DMS53 (cell line): ENCODE measurements around the gene NECTIN4.
"Not testable (repeated sequence)": the region's sequence is repeated elsewhere in the genome, so short reads cannot be mapped to it uniquely, and the experiment has no call there.

ENCODE experiments used
- DNase-seq: peaks from one replicate; lab custom pipeline; 2025; lab: John Stamatoyannopoulos, UW

The NECTIN4 gene

DNA sequence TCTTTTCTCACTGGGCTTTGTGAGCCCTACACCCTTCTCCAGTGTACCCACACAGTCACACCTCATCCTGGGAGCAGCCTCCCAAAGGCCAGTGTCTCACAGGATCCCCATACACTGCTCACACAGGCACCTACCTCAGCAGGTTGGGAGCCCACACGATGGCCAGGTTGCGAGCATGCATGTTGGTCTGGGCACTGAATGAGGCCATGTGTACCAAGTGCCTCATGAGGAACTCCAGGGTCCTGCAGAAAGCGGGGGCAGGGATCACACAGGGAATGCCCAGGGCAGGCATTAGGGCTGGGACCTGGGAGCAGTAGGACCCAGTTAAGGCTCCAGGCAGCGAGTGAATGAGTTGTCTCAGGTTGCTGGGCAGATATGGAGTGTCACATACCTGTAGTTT is 35.1 kb downstream of the NECTIN4 start:
- no peak for DNase-seq

- DNase-seq = no peak
Measured at GRCh38 chr1:161052899-161053298, 36.5 kb downstream of the NECTIN4 start.

DNA sequence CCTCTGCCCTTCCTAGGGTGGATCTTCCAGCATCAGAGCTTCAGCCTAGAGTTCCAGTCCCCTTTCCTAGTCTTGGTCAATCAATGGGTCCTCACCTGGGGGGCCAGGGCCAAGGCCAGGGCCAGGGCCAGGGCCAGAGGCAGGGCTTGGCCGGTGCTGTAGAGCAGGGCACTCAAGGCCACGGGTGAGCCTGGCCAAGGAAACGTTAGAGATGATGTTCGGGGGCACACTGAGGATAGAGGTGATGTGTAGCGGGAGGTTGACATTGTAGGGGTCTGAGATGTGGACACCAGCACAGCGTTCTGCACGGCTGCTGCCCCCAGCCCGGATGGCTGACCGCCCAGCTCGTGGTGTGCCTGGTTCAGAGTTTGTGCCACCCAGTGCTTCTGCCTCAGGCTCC is 38.1 kb downstream of the NECTIN4 start:
- no peak for DNase-seq

DNA sequence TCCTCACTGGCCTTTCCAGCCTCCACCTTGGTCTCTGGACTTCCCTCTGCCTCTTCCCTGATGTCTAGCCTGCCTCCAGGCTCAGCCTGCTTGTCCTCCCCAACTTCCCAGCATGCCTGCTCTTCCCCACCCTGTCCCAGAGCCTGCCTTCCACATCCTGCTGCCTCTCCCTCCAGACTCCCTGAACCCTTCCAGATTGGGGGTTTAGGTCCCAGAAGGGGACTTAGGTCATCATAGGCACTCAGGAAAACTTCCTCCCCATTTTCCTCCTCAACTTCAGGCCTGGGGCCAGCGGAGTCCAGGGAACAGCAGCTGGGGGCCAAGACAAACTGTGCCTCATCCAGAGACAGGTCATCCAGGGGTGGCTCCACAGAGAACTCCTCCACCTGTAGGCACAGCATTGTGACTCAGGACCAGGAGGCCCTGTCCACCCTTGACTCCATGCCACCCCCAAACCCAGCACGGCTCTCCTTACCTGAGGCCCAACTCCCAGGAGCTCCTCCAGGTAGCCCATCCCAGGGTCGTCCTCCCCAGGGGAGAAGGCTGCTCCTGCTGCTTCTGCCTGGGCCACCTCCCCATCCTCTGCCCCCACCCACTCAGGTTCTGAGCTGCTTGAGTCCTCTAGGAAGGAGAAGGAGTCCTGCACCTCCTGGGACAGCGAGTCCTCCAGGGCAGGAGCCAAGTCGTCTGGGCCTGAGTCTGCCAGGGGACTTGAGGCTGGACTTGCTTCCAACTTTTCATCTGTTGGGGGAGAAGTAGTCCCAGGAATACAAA is 40.2 kb downstream of the NECTIN4 start:
- no peak for DNase-seq

GRCh38 chr1:161047436-161048420 is 41.6 kb downstream of the NECTIN4 start:
- no peak for DNase-seq

GRCh38 chr1:161046605-161047228 is 42.6 kb downstream of the NECTIN4 start:
- DNase-seq = peak; percentile 48

DNA sequence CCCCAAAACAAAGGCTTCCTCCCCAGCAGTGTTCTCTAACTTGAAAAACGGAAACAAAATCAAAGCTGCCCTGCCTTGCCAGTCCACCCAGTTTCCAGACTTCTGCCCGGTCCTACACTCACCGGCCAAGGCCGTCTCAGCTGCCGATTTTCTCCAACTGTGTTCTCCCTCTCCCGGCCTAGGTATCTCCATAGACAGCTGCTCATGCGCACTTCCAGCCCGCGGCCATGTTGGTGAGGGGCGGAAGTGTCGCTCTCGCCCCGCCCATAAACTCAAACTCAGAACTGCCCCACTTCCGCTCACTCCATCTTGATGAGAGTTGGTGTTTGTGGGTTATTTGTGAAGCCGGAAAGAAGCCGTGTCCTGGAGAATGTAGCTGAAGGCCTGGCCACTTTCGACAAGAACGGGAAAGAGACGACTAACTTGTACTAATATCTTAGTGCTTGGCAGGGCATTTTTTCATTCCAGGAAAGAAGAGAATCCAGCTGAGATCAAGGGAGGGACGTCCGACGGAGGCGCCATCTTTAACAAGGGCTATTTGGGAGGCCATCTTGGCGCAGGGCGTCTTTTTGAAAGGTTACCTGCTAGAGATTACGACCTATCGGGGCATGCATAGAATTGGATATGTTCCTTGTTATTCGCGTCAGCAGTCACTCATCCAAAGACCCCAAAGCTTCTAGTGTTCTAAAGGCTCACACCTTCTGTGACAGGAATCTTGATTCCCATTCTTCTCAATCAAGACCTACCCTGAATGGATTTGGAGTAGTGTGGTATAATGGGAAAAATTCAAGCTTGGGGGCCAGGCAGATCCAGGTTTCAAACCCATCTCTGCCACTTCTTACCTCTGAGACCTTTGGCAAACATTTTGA is 43.4 kb downstream of the NECTIN4 start, which contains the start of gene USF1:
Gene USF1, minus strand, starts transcription at position 242 of the 869 bp plus-strand sequence. CDS start 2,702 bp downstream, outside the sequence.
- DNase-seq = peak; percentile 98

DNA sequence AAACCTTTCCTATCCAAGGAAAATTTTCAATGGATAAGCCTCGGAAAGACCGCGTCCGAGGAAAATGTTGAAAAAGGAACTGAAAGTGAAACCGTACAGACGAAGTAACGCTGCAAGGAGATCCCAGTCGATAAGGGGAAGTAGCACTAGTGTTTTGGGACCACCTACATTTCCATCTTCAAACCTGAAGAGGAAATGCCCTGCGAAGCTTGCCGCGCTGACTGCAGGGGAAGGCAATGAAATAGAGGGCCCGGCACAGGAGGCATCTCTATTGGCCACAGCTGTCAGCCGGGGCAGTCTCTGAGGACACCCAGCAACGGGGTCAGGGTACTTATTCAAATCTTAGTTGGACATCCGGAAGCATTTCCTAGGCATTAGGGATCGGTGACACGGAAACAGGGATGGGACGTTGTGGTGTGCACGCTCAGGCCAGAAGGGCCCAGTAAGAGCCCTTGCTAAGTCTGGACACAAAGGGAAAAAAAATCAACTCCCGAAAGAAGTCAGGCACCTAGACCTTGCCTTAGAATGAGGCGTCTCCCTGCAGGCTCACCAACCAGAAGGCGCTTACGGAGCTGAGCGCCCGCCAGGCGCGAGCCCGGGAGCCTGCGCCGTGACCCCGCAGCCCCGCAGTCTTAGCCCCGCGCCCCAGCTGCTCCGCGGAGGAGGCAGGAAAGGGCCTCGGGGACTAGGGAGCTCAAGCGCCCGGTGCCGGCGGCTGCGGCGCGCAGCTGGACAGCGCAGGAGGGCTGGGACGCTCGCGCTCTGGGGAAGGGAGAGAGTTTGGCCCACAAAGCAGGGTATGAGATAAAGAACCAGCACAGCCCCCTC is 44.2 kb downstream of the NECTIN4 start:
- DNase-seq = peak; percentile 85

- DNase-seq = peak; percentile 31
Measured at GRCh38 chr1:161044535-161044907, 44.8 kb downstream of the NECTIN4 start.

- no peak for DNase-seq
Measured at GRCh38 chr1:161039546-161039945, 49.8 kb downstream of the NECTIN4 start.

GRCh38 chr1:161039154-161039545 is 50.2 kb downstream of the NECTIN4 start:
- peak; percentile 44 for DNase-seq

GRCh38 chr1:161038523-161039153 is 50.7 kb downstream of the NECTIN4 start, which contains the start of gene TSTD1:
TSS of gene TSTD1 (minus strand) at chr1:161038964. CDS start at chr1:161038889, 75 bp downstream.
- peak; percentile 94 for DNase-seq

- DNase-seq = peak; percentile 65
Measured at GRCh38 chr1:161037661-161038522, 51.5 kb downstream of the NECTIN4 start.

- no peak for DNase-seq
Measured at GRCh38 chr1:161033751-161034150, 55.6 kb downstream of the NECTIN4 start.

DNA sequence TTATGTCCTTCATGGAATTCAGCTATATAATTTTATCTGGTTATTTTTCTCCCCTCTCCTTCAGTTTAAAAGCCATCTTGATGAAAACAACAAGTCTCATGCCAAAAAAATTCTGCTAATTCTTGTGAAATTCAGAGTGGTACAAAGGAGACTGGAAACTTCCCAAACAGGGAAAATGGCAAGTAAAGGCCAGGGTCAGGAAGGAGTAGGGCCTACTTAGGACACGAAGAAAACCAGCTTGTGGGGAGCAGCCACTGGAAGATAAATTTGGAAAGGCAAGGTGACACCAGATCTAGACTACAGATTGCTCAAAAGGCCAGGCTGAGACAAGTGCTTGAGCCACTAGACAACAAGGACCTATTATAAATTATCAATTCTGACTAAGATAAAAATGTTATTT is 56.9 kb downstream of the NECTIN4 start:
- DNase-seq = no peak

GRCh38 chr1:161031874-161032273 is 57.5 kb downstream of the NECTIN4 start:
- DNase-seq = no peak

GRCh38 chr1:161029466-161029865 is 59.9 kb downstream of the NECTIN4 start:
- not testable (repeated sequence) for DNase-seq

GRCh38 chr1:161026954-161027353 is 62.4 kb downstream of the NECTIN4 start:
- not testable (repeated sequence) for DNase-seq

GRCh38 chr1:161022432-161022831 is 66.9 kb downstream of the NECTIN4 start:
- DNase-seq = peak; percentile 52
